GM23338 (cell line): ENCODE results near the gene CSF2RB. TPM values are rescaled to one million over a fixed set of nuclear protein-coding genes. Genes with fewer than 3 reads are reported as not detected.

ENCODE experiments used
- ATAC-seq: fragments of 200-7000 bp; cut with Tn5 transposase; 3 replicates; pipeline ENCODE4 v1.9.1; 2020
- DNase-seq: peaks from one replicate; pipeline ENCODE4 v3.0.0-alpha.2; 2015; ENCODE audit warnings: low spot score
- H2AFZ ChIP-seq: fragments of 200-600 bp; sonication (generic); 2 replicates; pipeline ENCODE4 v1.8.0; 2016; ENCODE audit warnings: antibody characterized with exemption, mild to moderate bottlenecking, moderate library complexity
- H3F3A ChIP-seq: fragments of 200-600 bp; sonication (generic); replicated peaks from 2 replicates; pipeline ENCODE4 v1.8.0; 2017; ENCODE audit warnings: antibody characterized with exemption, mixed run types, low read depth
- H3K27ac ChIP-seq: fragments of 200-600 bp; sonication (generic); 2 replicates; pipeline ENCODE4 v1.6.1; 2016; ENCODE audit warnings: low read depth
- H3K27me3 ChIP-seq: fragments of 200-600 bp; sonication (generic); 2 replicates; pipeline ENCODE4 v1.8.0; 2016; ENCODE audit warnings: mild to moderate bottlenecking, mixed run types, moderate library complexity; ENCODE audit not compliant: insufficient read depth
- H3K36me3 ChIP-seq: fragments of 200-600 bp; sonication (generic); 2 replicates; pipeline ENCODE4 v1.8.0; 2016; ENCODE audit warnings: mild to moderate bottlenecking; ENCODE audit not compliant: insufficient read depth
- H3K4me1 ChIP-seq: fragments of 200-600 bp; sonication (generic); 2 replicates; pipeline ENCODE4 v1.8.0; 2016; ENCODE audit warnings: mild to moderate bottlenecking, moderate library complexity; ENCODE audit not compliant: insufficient read depth
- H3K4me2 ChIP-seq: fragments of 200-600 bp; sonication (generic); 2 replicates; pipeline ENCODE4 v1.7.1; 2017; ENCODE audit warnings: mixed run types
- H3K4me3 ChIP-seq: fragments of 200-600 bp; sonication (generic); 2 replicates; pipeline ENCODE4 v1.6.1; 2016; ENCODE audit warnings: mixed run types
- H3K79me2 ChIP-seq: fragments of 200-600 bp; sonication (generic); replicated peaks from 2 replicates; pipeline ENCODE4 v1.8.0; 2017; ENCODE audit warnings: mild to moderate bottlenecking; ENCODE audit not compliant: insufficient read depth
- H3K9me2 ChIP-seq: fragments of 200-600 bp; sonication (generic); 2 replicates; pipeline ENCODE4 v1.8.0; 2017; ENCODE audit not compliant: insufficient read depth
- H4K20me1 ChIP-seq: fragments of 200-600 bp; sonication (generic); replicated peaks from 2 replicates; pipeline ENCODE4 v1.8.0; 2017; ENCODE audit warnings: mild to moderate bottlenecking; ENCODE audit not compliant: insufficient read depth
- H3K27ac Mint-ChIP-seq: 2 replicates; pipeline ENCODE4 v1.8.0; 2020; ENCODE audit warnings: inconsistent platforms, mild to moderate bottlenecking, moderate library complexity, mixed read lengths
- H3K27me3 Mint-ChIP-seq: 3 replicates; pipeline ENCODE4 v1.8.0; 2022; ENCODE audit warnings: low read depth, mild to moderate bottlenecking, moderate library complexity, mixed read lengths, inconsistent platforms; ENCODE audit not compliant: insufficient read depth, poor library complexity
- H3K36me3 Mint-ChIP-seq: 3 replicates; pipeline ENCODE4 v1.8.0; 2021; ENCODE audit warnings: low read depth, mild to moderate bottlenecking, inconsistent platforms, moderate library complexity, mixed read lengths
- H3K4me1 Mint-ChIP-seq: 3 replicates; pipeline ENCODE4 v1.8.0; 2020; ENCODE audit warnings: mild to moderate bottlenecking, inconsistent platforms, mixed read lengths
- H3K4me3 Mint-ChIP-seq: 3 replicates; pipeline ENCODE4 v1.8.0; 2021; ENCODE audit warnings: moderate library complexity, mild to moderate bottlenecking, inconsistent platforms, mixed read lengths
- H3K9me3 Mint-ChIP-seq: 3 replicates; pipeline ENCODE4 v1.8.0; 2020; ENCODE audit warnings: moderate library complexity, mild to moderate bottlenecking, inconsistent platforms, mixed read lengths
- CREB1 ChIP-seq: fragments of 250-450 bp; sonication (Bioruptor Pico); IDR thresholded peaks from 2 replicates; pipeline ENCODE4 v1.5.0; 2020; ENCODE audit warnings: low read depth, mild to moderate bottlenecking, moderate library complexity
- CTCF ChIP-seq, 2 experiments: fragments of 200-600 bp in 1 of 2; sonication (generic) in 1 of 2; conservative IDR thresholded peaks; 2 replicates each; pipeline versions ENCODE4 v1.5.1 to v1.6.1; 2016 to 2017; ENCODE audit warnings: antibody characterized with exemption in 2 of 2, low read depth in 2 of 2, mild to moderate bottlenecking in 2 of 2, moderate library complexity in 1 of 2
- EZH2 ChIP-seq: fragments of 200-600 bp; sonication (generic); IDR thresholded peaks from one replicate; pipeline ENCODE4 v1.8.0; 2017; ENCODE audit warnings: antibody characterized with exemption, mild to moderate bottlenecking, low read depth; ENCODE audit not compliant: unreplicated experiment
- POLR2AphosphoS5 ChIP-seq: IDR thresholded peaks from 2 replicates; pipeline ENCODE4 v1.6.1; 2016; ENCODE audit warnings: antibody characterized with exemption, low read depth
- STAT1 ChIP-seq: IDR thresholded peaks from one replicate; pipeline ENCODE4 v1.6.1; 2016; ENCODE audit warnings: antibody characterized with exemption; ENCODE audit not compliant: unreplicated experiment
- ZNF114 ChIP-seq: fragments of 250-450 bp; sonication (Bioruptor Pico); IDR thresholded peaks from 2 replicates; pipeline ENCODE4 v1.5.0; 2020; ENCODE audit warnings: mild to moderate bottlenecking, moderate library complexity
- ZNF331 ChIP-seq: fragments of 250-450 bp; sonication (Bioruptor Pico); IDR thresholded peaks from 2 replicates; pipeline ENCODE4 v1.5.0; 2020; ENCODE audit warnings: low read depth, mild to moderate bottlenecking, moderate library complexity
- polyA plus RNA-seq: library from polyadenylated mRNA; unstranded; fragments of >200 nt; fragmentation: Nextera tagmentation; extraction: Ambion mirVana; gene quantifications from 2 replicates; pipeline ENCODE4 v1.2.1, GENCODE V29; 2016
- total RNA-seq: library from RNA; depleted of rRNA; stranded (reverse); fragments of >200 nt; shearing (Covaris generic); gene quantifications from 2 replicates; pipeline ENCODE4 v1.2.3, GENCODE V29; 2014
- TF ChIP-seq, protein P1 (sequence below): IDR thresholded peaks from 2 replicates; pipeline ENCODE4 v1.6.1; 2016; ENCODE audit warnings: antibody characterized with exemption
- TF ChIP-seq, protein P2 (sequence below): IDR thresholded peaks from one replicate; pipeline ENCODE4 v1.6.1; 2018; ENCODE audit warnings: antibody characterized with exemption; ENCODE audit not compliant: unreplicated experiment

The CSF2RB gene
- total and polyA plus RNA-seq, 2 experiments from 2014 or later = not detected

DNA sequence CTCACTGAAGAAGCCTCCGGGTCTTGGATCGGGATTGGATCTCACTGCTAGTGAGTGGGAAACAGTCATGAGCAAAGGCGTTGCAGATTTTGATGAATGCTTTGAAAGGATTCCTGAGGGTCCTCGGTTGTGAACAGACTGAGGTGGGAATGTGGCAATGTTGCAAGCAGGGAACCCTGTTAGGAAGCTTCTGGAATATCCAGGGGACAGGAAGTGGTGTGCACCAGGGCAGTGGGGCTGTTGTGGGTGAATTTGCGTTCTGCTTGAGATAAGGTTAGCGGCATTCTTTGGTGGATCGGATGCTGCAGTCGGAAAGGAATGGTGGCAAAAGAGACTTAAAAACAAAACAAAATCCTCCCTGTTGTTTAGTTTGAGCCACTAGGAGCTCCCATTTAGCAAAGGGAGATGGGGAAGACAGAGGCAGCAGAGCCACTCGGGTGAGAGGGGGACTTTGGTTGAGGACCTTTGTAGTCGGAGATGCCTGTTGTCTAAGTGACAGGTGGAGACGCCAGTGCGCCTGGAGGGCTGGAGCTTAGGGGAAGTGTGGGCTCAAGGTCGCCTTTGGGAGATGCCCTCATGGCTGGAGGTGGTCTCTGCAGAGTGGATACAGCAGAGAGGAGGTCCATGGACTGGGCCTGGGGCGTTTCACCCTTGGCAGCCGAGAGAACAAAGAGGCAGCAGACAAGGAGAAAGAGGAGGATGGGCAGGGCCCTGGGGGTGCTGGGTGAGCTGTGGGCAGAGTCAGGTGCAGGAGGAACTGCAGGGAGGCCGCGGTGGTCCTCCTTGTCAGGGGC is 37.6 kb downstream of the CSF2RB start:
- H3K4me3 Mint-ChIP-seq = no peak overlapping the region
- Histone ChIP-seq H2AFZ (no peak overlapping the region), H4K20me1 (no peaks in the 10 kb centered on the region), H3K27me3 (no peaks in the 10 kb centered on the region), H3K36me3 (no peaks in the 10 kb centered on the region), H3K4me2 (no peak overlapping the region), H3K4me1 (no peaks in the 10 kb centered on the region), H3K79me2 (no peaks in the 10 kb centered on the region), H3K9me2 (no peaks in the 10 kb centered on the region), H3K4me3 (no peak overlapping the region), H3K27ac (no peak overlapping the region), H3F3A (no peaks in the 10 kb centered on the region)
- no peaks in the 10 kb centered on the region; the same call in 2 of the 3 replicates for H3K9me3 Mint-ChIP-seq
- H3K36me3 Mint-ChIP-seq = no peaks in the 10 kb centered on the region
- TF ChIP-seq EZH2 (no peak), ZNF114 (CRISPR knock-in tag) (no peak), ZNF331 (CRISPR knock-in tag) (no peak)
- DNase-seq (no peak), ATAC-seq (no peak)
- H3K27ac Mint-ChIP-seq = peak overlapping the region; percentile 10; the same call in 1 of the 2 replicates
- H3K4me1 Mint-ChIP-seq = no peaks in the 10 kb centered on the region
- H3K27me3 Mint-ChIP-seq = peaks cover 11% of the 10 kb centered on the region

DNA sequence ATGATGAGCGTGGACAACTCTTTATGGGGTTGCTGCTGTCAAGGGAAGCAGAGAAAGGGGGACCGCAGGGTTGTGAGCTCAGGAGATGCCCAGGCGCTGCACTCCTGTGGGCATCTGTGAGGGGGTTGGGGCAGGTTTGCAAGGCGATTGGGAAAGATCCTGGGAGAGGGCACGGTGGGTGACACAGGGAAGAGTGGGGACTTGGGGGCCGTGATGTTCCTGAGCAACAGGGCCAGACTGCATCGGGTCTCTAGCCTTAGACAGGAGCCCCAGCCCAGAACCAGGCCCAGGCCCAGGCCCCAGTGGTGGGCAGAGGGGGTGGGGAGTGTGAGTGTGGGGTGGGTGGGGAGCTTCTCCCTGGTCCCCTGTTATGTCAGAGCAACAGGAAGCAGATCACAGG is 38.3 kb downstream of the CSF2RB start:
- ATAC-seq (no peak), DNase-seq (no peak)
- Histone ChIP-seq H3K4me2 (no peak overlapping the region), H3K4me1 (no peaks in the 10 kb centered on the region), H3K4me3 (no peak overlapping the region), H3F3A (no peaks in the 10 kb centered on the region), H2AFZ (no peak overlapping the region), H3K27ac (no peak overlapping the region), H3K9me2 (no peaks in the 10 kb centered on the region), H3K79me2 (no peaks in the 10 kb centered on the region), H4K20me1 (no peaks in the 10 kb centered on the region), H3K36me3 (no peaks in the 10 kb centered on the region), H3K27me3 (no peaks in the 10 kb centered on the region)
- H3K27ac Mint-ChIP-seq = no peak overlapping the region
- no peaks in the 10 kb centered on the region; the same call in 2 of the 3 replicates for H3K36me3 Mint-ChIP-seq
- peaks cover 4% of the 10 kb centered on the region for H3K9me3 Mint-ChIP-seq
- peaks cover 10% of the 10 kb centered on the region for H3K27me3 Mint-ChIP-seq
- no peaks in the 10 kb centered on the region for H3K4me1 Mint-ChIP-seq
- H3K4me3 Mint-ChIP-seq = no peak overlapping the region
- no peak for TF ChIP-seq POLR2AphosphoS5
- TF ChIP-seq CREB1 (CRISPR knock-in tag) = no peak
- no peak for TF ChIP-seq CTCF (conservative IDR thresholded peaks at IDR 0.05; ENCODE audit: low read depth in 2 of 2)
- TF ChIP-seq, protein P1, sequence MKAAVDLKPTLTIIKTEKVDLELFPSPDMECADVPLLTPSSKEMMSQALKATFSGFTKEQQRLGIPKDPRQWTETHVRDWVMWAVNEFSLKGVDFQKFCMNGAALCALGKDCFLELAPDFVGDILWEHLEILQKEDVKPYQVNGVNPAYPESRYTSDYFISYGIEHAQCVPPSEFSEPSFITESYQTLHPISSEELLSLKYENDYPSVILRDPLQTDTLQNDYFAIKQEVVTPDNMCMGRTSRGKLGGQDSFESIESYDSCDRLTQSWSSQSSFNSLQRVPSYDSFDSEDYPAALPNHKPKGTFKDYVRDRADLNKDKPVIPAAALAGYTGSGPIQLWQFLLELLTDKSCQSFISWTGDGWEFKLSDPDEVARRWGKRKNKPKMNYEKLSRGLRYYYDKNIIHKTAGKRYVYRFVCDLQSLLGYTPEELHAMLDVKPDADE = no peak
- no peak for TF ChIP-seq STAT1
- TF ChIP-seq, protein P2, sequence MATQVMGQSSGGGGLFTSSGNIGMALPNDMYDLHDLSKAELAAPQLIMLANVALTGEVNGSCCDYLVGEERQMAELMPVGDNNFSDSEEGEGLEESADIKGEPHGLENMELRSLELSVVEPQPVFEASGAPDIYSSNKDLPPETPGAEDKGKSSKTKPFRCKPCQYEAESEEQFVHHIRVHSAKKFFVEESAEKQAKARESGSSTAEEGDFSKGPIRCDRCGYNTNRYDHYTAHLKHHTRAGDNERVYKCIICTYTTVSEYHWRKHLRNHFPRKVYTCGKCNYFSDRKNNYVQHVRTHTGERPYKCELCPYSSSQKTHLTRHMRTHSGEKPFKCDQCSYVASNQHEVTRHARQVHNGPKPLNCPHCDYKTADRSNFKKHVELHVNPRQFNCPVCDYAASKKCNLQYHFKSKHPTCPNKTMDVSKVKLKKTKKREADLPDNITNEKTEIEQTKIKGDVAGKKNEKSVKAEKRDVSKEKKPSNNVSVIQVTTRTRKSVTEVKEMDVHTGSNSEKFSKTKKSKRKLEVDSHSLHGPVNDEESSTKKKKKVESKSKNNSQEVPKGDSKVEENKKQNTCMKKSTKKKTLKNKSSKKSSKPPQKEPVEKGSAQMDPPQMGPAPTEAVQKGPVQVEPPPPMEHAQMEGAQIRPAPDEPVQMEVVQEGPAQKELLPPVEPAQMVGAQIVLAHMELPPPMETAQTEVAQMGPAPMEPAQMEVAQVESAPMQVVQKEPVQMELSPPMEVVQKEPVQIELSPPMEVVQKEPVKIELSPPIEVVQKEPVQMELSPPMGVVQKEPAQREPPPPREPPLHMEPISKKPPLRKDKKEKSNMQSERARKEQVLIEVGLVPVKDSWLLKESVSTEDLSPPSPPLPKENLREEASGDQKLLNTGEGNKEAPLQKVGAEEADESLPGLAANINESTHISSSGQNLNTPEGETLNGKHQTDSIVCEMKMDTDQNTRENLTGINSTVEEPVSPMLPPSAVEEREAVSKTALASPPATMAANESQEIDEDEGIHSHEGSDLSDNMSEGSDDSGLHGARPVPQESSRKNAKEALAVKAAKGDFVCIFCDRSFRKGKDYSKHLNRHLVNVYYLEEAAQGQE = no peak
